Panc1 (cell line): ENCODE data around the gene DENND2A.

Source experiments
- CTCF ChIP-seq: fragments of 450-650 bp; IDR thresholded peaks from 2 replicates; pipeline ENCODE4 v1.5.1; 2017; ENCODE audit warnings: mild to moderate bottlenecking
- POLR2AphosphoS5 ChIP-seq: IDR thresholded peaks from 2 replicates; pipeline ENCODE4 v1.6.1; 2012; ENCODE audit warnings: mild to moderate bottlenecking, low read depth, low read length, moderate library complexity
- TCF7L2 ChIP-seq: IDR thresholded peaks from 2 replicates; pipeline ENCODE4 v1.6.1; 2011; ENCODE audit warnings: mild to moderate bottlenecking, low read depth, low read length, inconsistent platforms
- TF ChIP-seq, protein P1 (sequence below), 2 experiments: IDR thresholded peaks; 2 replicates each; pipeline ENCODE4 v1.6.1; 2011 to 2012; ENCODE audit warnings: low read depth in 2 of 2, control low read depth in 1 of 2, low read length in 1 of 2, mild to moderate bottlenecking in 1 of 2, moderate library complexity in 1 of 2; ENCODE audit not compliant: insufficient read depth in 1 of 2

DNA sequence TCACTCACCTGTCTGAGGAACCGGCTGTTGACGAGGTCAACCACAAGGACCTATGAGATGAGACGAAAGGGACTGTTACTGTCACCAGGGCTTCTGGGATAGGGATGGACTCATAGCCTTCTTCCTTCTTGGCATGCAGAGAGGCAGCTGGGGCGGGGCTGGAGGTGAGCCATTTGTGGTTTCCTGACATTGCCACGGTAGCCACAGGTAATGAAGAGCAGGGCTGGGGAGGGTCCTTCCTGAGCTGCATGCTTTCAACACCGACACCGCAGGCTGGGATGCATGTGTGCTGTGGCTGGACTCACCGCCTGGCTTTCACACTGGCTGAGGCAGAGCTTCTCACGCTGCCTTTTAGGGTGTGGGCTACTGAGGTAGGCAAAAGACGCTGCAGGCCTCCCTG lies 114.9 kb downstream of the DENND2A start:
- TF ChIP-seq, protein P1, sequence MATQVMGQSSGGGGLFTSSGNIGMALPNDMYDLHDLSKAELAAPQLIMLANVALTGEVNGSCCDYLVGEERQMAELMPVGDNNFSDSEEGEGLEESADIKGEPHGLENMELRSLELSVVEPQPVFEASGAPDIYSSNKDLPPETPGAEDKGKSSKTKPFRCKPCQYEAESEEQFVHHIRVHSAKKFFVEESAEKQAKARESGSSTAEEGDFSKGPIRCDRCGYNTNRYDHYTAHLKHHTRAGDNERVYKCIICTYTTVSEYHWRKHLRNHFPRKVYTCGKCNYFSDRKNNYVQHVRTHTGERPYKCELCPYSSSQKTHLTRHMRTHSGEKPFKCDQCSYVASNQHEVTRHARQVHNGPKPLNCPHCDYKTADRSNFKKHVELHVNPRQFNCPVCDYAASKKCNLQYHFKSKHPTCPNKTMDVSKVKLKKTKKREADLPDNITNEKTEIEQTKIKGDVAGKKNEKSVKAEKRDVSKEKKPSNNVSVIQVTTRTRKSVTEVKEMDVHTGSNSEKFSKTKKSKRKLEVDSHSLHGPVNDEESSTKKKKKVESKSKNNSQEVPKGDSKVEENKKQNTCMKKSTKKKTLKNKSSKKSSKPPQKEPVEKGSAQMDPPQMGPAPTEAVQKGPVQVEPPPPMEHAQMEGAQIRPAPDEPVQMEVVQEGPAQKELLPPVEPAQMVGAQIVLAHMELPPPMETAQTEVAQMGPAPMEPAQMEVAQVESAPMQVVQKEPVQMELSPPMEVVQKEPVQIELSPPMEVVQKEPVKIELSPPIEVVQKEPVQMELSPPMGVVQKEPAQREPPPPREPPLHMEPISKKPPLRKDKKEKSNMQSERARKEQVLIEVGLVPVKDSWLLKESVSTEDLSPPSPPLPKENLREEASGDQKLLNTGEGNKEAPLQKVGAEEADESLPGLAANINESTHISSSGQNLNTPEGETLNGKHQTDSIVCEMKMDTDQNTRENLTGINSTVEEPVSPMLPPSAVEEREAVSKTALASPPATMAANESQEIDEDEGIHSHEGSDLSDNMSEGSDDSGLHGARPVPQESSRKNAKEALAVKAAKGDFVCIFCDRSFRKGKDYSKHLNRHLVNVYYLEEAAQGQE (IDR thresholded peaks at IDR 0.05; ENCODE audit: insufficient read depth in 1 of 2, low read depth in 2 of 2, low read length in 1 of 2), result no peak
- TF ChIP-seq CTCF (no peak), TCF7L2 (no peak), POLR2AphosphoS5 (no peak)
